ENCODE measurements around the gene LYPD3.

LYPD3 gene

GRCh38 chr19:43435775-43436174 is 29.6 kb downstream of the LYPD3 start:
- DNase-seq (ENCODE audit: low read depth in 1 of 2, low spot score in 1 of 2): no peak

- DNase-seq (ENCODE audit: low read depth in 1 of 2, low spot score in 1 of 2): no peak
Measured at GRCh38 chr19:43433689-43434088, 31.7 kb downstream of the LYPD3 start.

- DNase-seq (ENCODE audit: low read depth in 1 of 2, low spot score in 1 of 2): no peak
Measured at GRCh38 chr19:43433358-43433673, 32.1 kb downstream of the LYPD3 start.

- DNase-seq (ENCODE audit: low read depth in 1 of 2, low spot score in 1 of 2): no peak
Measured at GRCh38 chr19:43430976-43431375, 34.4 kb downstream of the LYPD3 start.

- DNase-seq (ENCODE audit: low read depth in 1 of 2, low spot score in 1 of 2): no peak
Measured at GRCh38 chr19:43430142-43430710, 35.2 kb downstream of the LYPD3 start.

GRCh38 chr19:43429395-43429794 is 36.0 kb downstream of the LYPD3 start:
- no peak for DNase-seq (ENCODE audit: low read depth in 1 of 2, low spot score in 1 of 2)

- no peak for DNase-seq (ENCODE audit: low read depth in 1 of 2, low spot score in 1 of 2)
Measured at GRCh38 chr19:43425567-43426392, 39.6 kb downstream of the LYPD3 start.

GRCh38 chr19:43423779-43424178 is 41.6 kb downstream of the LYPD3 start:
- DNase-seq (ENCODE audit: low read depth in 1 of 2, low spot score in 1 of 2): no peak

- no peak for DNase-seq (ENCODE audit: low read depth in 1 of 2, low spot score in 1 of 2)
Measured at GRCh38 chr19:43422689-43423066, 42.7 kb downstream of the LYPD3 start.

- no peak for DNase-seq (ENCODE audit: low read depth in 1 of 2, low spot score in 1 of 2)
Measured at GRCh38 chr19:43422000-43422688, 43.3 kb downstream of the LYPD3 start.

- no peak for DNase-seq (ENCODE audit: low read depth in 1 of 2, low spot score in 1 of 2)
Measured at GRCh38 chr19:43420954-43421353, 44.5 kb downstream of the LYPD3 start.

- no peak for DNase-seq (ENCODE audit: low read depth in 1 of 2, low spot score in 1 of 2)
Measured at GRCh38 chr19:43416951-43417623, 48.3 kb downstream of the LYPD3 start.

GRCh38 chr19:43414554-43414953 is 50.9 kb downstream of the LYPD3 start, which contains the start of gene TEX101:
Gene TEX101, plus strand, starts transcription at chr19:43414890. Its CDS starts 1,030 bp downstream, at chr19:43415920.
- DNase-seq (ENCODE audit: low read depth in 1 of 2, low spot score in 1 of 2): no peak

GRCh38 chr19:43412441-43412840 is 53.0 kb downstream of the LYPD3 start:
- DNase-seq (ENCODE audit: low read depth in 1 of 2, low spot score in 1 of 2): no peak

All from activated T-helper 1 cell treated with anti-CD3 and anti-CD28 coated beads, Interleukin-2, amount 50 U/mL, for 16 hours (primary cell).